ENCODE results near the gene VAMP2. TPM values are rescaled to one million over a fixed set of nuclear protein-coding genes. Genes with fewer than 3 reads are reported as not detected.
A peak's percentile ranks its signal among the peaks of the same experiment; 100 is the strongest.

The VAMP2 gene
- total and polyA plus RNA-seq, 2 donors (not counting 1 experiment from before 2014, with no cell fraction given) = 162 to 209 TPM

DNA sequence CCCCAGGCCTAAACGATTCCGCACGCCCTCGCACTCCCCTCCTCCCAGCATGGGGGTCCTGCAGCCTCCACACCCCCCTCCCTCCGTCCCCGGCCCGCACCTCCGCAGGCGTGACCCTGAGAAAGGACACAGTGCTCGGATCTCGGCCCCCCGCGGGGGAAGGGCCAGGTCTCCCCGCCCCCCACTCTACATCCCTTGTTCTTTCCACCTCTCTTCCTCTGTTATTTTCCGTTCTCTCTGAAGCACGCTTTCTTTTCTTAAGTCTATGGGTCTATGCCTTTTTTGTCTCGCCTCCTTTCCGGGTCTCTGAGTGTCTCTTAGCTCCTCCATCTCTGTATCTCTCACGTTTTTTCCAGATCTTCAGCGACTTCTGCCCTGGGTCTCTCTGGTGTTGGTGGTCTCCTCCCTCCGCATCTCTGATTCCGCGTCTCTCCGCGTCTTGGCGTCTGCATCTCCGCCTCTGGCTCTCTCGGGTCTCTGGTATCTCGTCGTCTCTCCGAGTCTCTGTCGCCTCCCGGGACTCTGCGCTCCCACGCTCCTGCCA lies 36.7 kb downstream of the VAMP2 start:
- Histone ChIP-seq H3K36me3 (replicated peaks in 1 of 2; ENCODE audit: control extremely low read depth in 1 of 2, control insufficient read depth in 1 of 2, extremely low read depth in 1 of 2, insufficient read depth in 2 of 2, low read length in 1 of 2) (no peaks in the 10 kb centered on the region), H3K79me2 (ENCODE audit: control insufficient read depth, insufficient read depth, low read length) (no peaks in the 10 kb centered on the region), H3K4me3 (ENCODE audit: control extremely low read depth in 1 of 5, extremely low read depth in 1 of 5, insufficient read depth in 1 of 5, low read depth in 2 of 5, low read length in 4 of 5) (peak overlapping the region; percentile 70 to 85 (median 72)), H3K27me3 (replicated peaks in 1 of 4; ENCODE audit: control extremely low read depth in 1 of 4, control insufficient read depth in 3 of 4, insufficient read depth in 4 of 4, low read length in 3 of 4) (peaks cover 0 to 46% (median 19%) of the 10 kb centered on the region in 4 experiments), H3K9me3 (ENCODE audit: control extremely low read depth in 1 of 3, control insufficient read depth in 2 of 3, insufficient read depth in 1 of 3, low read length in 2 of 3) (peaks cover 0 to 21% (median 0%) of the 10 kb centered on the region in 3 donors), H4K20me1 (ENCODE audit: control insufficient read depth, insufficient read depth, low read length, poor library complexity, severe bottlenecking) (peaks cover 34% of the 10 kb centered on the region), H3K4me1 (ENCODE audit: control insufficient read depth in 2 of 2, insufficient read depth in 2 of 2, low read length in 2 of 2) (peaks cover 47 to 58% of the 10 kb centered on the region in 2 donors), H3K27ac (ENCODE audit: low read length in 2 of 2) (no peak overlapping the region), H3K9ac (ENCODE audit: low read length) (peak overlapping the region; percentile 83), H2AFZ (ENCODE audit: insufficient read depth, low read depth, low read length, poor library complexity, severe bottlenecking) (peak overlapping the region; percentile 88), H3K4me2 (replicated peaks; ENCODE audit: low read depth, low read length, poor library complexity, severe bottlenecking) (peak overlapping the region; percentile 91)
- no peak for TF ChIP-seq EZH2 (IDR thresholded peaks at IDR 0.05; ENCODE audit: borderline replicate concordance, insufficient read depth, low read depth, low read length, poor library complexity, severe bottlenecking)
- TF ChIP-seq, protein P1, sequence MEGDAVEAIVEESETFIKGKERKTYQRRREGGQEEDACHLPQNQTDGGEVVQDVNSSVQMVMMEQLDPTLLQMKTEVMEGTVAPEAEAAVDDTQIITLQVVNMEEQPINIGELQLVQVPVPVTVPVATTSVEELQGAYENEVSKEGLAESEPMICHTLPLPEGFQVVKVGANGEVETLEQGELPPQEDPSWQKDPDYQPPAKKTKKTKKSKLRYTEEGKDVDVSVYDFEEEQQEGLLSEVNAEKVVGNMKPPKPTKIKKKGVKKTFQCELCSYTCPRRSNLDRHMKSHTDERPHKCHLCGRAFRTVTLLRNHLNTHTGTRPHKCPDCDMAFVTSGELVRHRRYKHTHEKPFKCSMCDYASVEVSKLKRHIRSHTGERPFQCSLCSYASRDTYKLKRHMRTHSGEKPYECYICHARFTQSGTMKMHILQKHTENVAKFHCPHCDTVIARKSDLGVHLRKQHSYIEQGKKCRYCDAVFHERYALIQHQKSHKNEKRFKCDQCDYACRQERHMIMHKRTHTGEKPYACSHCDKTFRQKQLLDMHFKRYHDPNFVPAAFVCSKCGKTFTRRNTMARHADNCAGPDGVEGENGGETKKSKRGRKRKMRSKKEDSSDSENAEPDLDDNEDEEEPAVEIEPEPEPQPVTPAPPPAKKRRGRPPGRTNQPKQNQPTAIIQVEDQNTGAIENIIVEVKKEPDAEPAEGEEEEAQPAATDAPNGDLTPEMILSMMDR (IDR thresholded peaks at IDR 0.05) = no peak
- ATAC-seq (ENCODE audit: low read depth) (peak; percentile 4), DNase-seq (no peak)
- Mint-ChIP-seq H3K4me3 (peak overlapping the region; percentile 94), H3K9me3 (ENCODE audit: insufficient read depth) (no peaks in the 10 kb centered on the region), H3K4me1 (peaks cover 53% of the 10 kb centered on the region), H3K27ac (peak overlapping the region; percentile 80), H3K27me3 (peaks cover 28% of the 10 kb centered on the region)
- POLR2A ChIA-PET = interaction anchor here (0.6 to 0.8 kb wide), 3 partner anchors 13 to 742 kb away, joined by 3 read pairs; no protein-coding TSS in a partner anchor
- intact Hi-C loops (cut with micrococcal nuclease) = loop anchor here (1.0 kb wide), 1 partner anchor 12 kb away; no protein-coding TSS in a partner anchor
- CTCF ChIA-PET = interaction anchor here (1.5 to 2.4 kb wide), 4 partner anchors 12 to 68 kb away, joined by 5 to 18 read pairs (median 7); no protein-coding TSS in a partner anchor
- WGBS (ENCODE audit: insufficient coverage) = under 1% methylated on average over 32 of the region's 35 CpGs

Measured in B cell (primary cell).